Cortex of kidney (tissue), 1 donor: ENCODE measurements around the gene VTI1A.
"Not testable (repeated sequence)": the region's sequence is repeated elsewhere in the genome, so short reads cannot be mapped to it uniquely, and the experiment has no call there.

Source experiments
- DNase-seq: peaks from one replicate; lab custom pipeline; 2025; lab: John Stamatoyannopoulos, UW

Gene VTI1A

GRCh38 chr10:112507046-112507445 lies 60.0 kb downstream of the VTI1A start:
- no peak for DNase-seq

GRCh38 chr10:112507988-112508387 lies 61.0 kb downstream of the VTI1A start:
- DNase-seq: no peak

- no peak for DNase-seq
Measured at GRCh38 chr10:112509558-112510291, 62.7 kb downstream of the VTI1A start.

GRCh38 chr10:112510384-112510783 lies 63.4 kb downstream of the VTI1A start:
- no peak for DNase-seq

- no peak for DNase-seq
Measured at GRCh38 chr10:112512294-112512693, 65.3 kb downstream of the VTI1A start.

GRCh38 chr10:112515126-112515525 lies 68.1 kb downstream of the VTI1A start:
- DNase-seq: no peak

- DNase-seq: no peak
Measured at GRCh38 chr10:112515852-112516251, 68.8 kb downstream of the VTI1A start.

GRCh38 chr10:112517451-112517862 lies 70.4 kb downstream of the VTI1A start:
- DNase-seq: no peak

GRCh38 chr10:112519133-112519761 lies 72.2 kb downstream of the VTI1A start:
- no peak for DNase-seq

GRCh38 chr10:112520914-112521313 lies 73.9 kb downstream of the VTI1A start:
- DNase-seq: no peak

GRCh38 chr10:112524641-112525040 lies 77.6 kb downstream of the VTI1A start:
- no peak for DNase-seq

GRCh38 chr10:112525200-112525599 lies 78.2 kb downstream of the VTI1A start:
- no peak for DNase-seq

- DNase-seq: no peak
Measured at GRCh38 chr10:112526139-112526538, 79.1 kb downstream of the VTI1A start.

- DNase-seq: no peak
Measured at GRCh38 chr10:112526906-112527305, 79.9 kb downstream of the VTI1A start.

GRCh38 chr10:112528235-112528634 lies 81.2 kb downstream of the VTI1A start:
- DNase-seq: no peak

- no peak for DNase-seq
Measured at GRCh38 chr10:112531421-112531820, 84.4 kb downstream of the VTI1A start.

GRCh38 chr10:112532189-112532588 lies 85.2 kb downstream of the VTI1A start:
- no peak for DNase-seq

GRCh38 chr10:112532956-112533355 lies 85.9 kb downstream of the VTI1A start:
- DNase-seq: no peak

GRCh38 chr10:112533916-112534315 lies 86.9 kb downstream of the VTI1A start:
- no peak for DNase-seq

GRCh38 chr10:112535531-112535951 lies 88.5 kb downstream of the VTI1A start:
- DNase-seq: no peak

GRCh38 chr10:112536663-112537062 lies 89.6 kb downstream of the VTI1A start:
- DNase-seq: no peak

GRCh38 chr10:112538168-112538567 lies 91.2 kb downstream of the VTI1A start:
- DNase-seq: no peak

GRCh38 chr10:112539340-112539739 lies 92.3 kb downstream of the VTI1A start:
- no peak for DNase-seq

- not testable (repeated sequence) for DNase-seq
Measured at GRCh38 chr10:112542823-112543222, 95.8 kb downstream of the VTI1A start.
